Kidney (tissue), 14 donors: ENCODE data around the gene FLNB. TPM values are rescaled to one million over a fixed set of nuclear protein-coding genes. Genes with fewer than 3 reads are reported as not detected.

Experiments
- DNase-seq, 5 donors: peaks; one replicate each; pipeline ENCODE4 v3.0.0-alpha.2; 2013 to 2020
- FAIRE-seq: peaks from 2 replicates; lab custom pipeline; 2012; peaks lifted over from hg19 to GRCh38; lab: Jason Lieb, UNC
- H3K27ac ChIP-seq, 2 donors: one replicate each; pipeline ENCODE4 v1.7.0; 2013; ENCODE audit warnings: low read depth in 2 of 2, low read length in 2 of 2, inconsistent platforms in 1 of 2
- H3K27me3 ChIP-seq: one replicate; pipeline ENCODE4 v1.7.1; 2013; ENCODE audit warnings: low read length, inconsistent platforms; ENCODE audit not compliant: control insufficient read depth, insufficient read depth
- H3K36me3 ChIP-seq, 3 donors: one replicate each; pipeline versions ENCODE4 v1.7.0 to v1.7.1; 2013; ENCODE audit warnings: low read length in 3 of 3, control low read depth in 1 of 3, inconsistent platforms in 1 of 3; ENCODE audit not compliant: insufficient read depth in 3 of 3, control insufficient read depth in 2 of 3
- H3K4me1 ChIP-seq, 3 donors: one replicate each; pipeline versions ENCODE4 v1.7.0 to v1.7.1; 2013; ENCODE audit warnings: low read length in 3 of 3, inconsistent platforms in 1 of 3, low read depth in 1 of 3; ENCODE audit not compliant: control insufficient read depth in 2 of 3, insufficient read depth in 2 of 3
- H3K4me3 ChIP-seq, 3 donors: one replicate each; pipeline versions ENCODE4 v1.7.0 to v1.8.1; 2013; ENCODE audit warnings: low read length in 3 of 3, control low read depth in 1 of 3, inconsistent platforms in 1 of 3
- H3K9ac ChIP-seq, 3 donors: one replicate each; pipeline versions ENCODE4 v1.7.0 to v1.7.1; 2013; ENCODE audit warnings: low read length in 3 of 3, control low read depth in 1 of 3, inconsistent platforms in 1 of 3
- H3K9me3 ChIP-seq, 3 donors: one replicate each; pipeline versions ENCODE4 v1.7.0 to v1.7.1; 2013; ENCODE audit warnings: low read length in 3 of 3, control low read depth in 1 of 3, inconsistent platforms in 1 of 3; ENCODE audit not compliant: control insufficient read depth in 2 of 3, insufficient read depth in 1 of 3
- intact Hi-C: fragments of 100-400 bp; cut with DNase I; formaldehyde crosslinking; loops from one replicate; pipeline ENCODE4 v1.11.1; 2022
- polyA plus RNA-seq: library from polyadenylated mRNA; stranded (reverse); fragments of 350-450 nt; fragmentation: Illumina TruSeq; extraction: RNeasy Lipid Tissue Mini Kit (QIAGEN cat#74804); gene quantifications from one replicate; pipeline ENCODE4 v1.2.3, GENCODE V29; 2014; ENCODE audit warnings: low read depth, low replicate concordance; ENCODE audit not compliant: insufficient read depth
- total RNA-seq: library from RNA; stranded (reverse); fragmentation: NEBNext Ultra II Directional; extraction: Animal tissue kit (Norgen Biotek cat#: 25700); gene quantifications from one replicate; pipeline ENCODE4 v1.2.1, GENCODE V29; 2021
- TF ChIP-seq, protein P1 (sequence below): IDR thresholded peaks from 3 replicates; pipeline ENCODE4 v1.5.1; 2012; ENCODE audit warnings: mild to moderate bottlenecking, moderate library complexity, borderline replicate concordance; ENCODE audit not compliant: insufficient read depth; ENCODE audit errors: extremely low read depth
- donor health status: control.
- donor health status: control.
- donor health status: control.
- donor health status: control.
- donor health status: control.
- donor health status: DM: yes; HTN: yes; CAD: no.
- donor health status: Normal renal cell carcinoma (clear cell type).

FLNB gene
- total and polyA plus RNA-seq, 2 donors from 2014 or later, result 115 to 216 TPM

- no peak overlapping the region for H3K4me3 ChIP-seq
- DNase-seq, result no peak
- intact Hi-C loops, result no loop called here
- H3K4me1 ChIP-seq, result no peaks in the 10 kb centered on the region
- TF ChIP-seq, protein P1, sequence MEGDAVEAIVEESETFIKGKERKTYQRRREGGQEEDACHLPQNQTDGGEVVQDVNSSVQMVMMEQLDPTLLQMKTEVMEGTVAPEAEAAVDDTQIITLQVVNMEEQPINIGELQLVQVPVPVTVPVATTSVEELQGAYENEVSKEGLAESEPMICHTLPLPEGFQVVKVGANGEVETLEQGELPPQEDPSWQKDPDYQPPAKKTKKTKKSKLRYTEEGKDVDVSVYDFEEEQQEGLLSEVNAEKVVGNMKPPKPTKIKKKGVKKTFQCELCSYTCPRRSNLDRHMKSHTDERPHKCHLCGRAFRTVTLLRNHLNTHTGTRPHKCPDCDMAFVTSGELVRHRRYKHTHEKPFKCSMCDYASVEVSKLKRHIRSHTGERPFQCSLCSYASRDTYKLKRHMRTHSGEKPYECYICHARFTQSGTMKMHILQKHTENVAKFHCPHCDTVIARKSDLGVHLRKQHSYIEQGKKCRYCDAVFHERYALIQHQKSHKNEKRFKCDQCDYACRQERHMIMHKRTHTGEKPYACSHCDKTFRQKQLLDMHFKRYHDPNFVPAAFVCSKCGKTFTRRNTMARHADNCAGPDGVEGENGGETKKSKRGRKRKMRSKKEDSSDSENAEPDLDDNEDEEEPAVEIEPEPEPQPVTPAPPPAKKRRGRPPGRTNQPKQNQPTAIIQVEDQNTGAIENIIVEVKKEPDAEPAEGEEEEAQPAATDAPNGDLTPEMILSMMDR, result no peak
- no peak overlapping the region for H3K27ac ChIP-seq
- no peak overlapping the region for H3K9ac ChIP-seq
- FAIRE-seq, result no peak
- H3K36me3 ChIP-seq, result no peaks in the 10 kb centered on the region
- H3K27me3 ChIP-seq, result no peaks in the 10 kb centered on the region
- no peaks in the 10 kb centered on the region for H3K9me3 ChIP-seq
These were observed 199.7 kb downstream of the FLNB start for GRCh38 chr3:58207954-58208353.

- H3K4me1 ChIP-seq, result no peaks in the 10 kb centered on the region
- no peaks in the 10 kb centered on the region for H3K9me3 ChIP-seq
- no peak for FAIRE-seq
- no peak overlapping the region for H3K9ac ChIP-seq
- DNase-seq, result no peak
- H3K27ac ChIP-seq, result no peak overlapping the region
- TF ChIP-seq, protein P1, result no peak
- H3K27me3 ChIP-seq, result no peaks in the 10 kb centered on the region
- peak overlapping the region in 2 of 3 donors; percentile 9 to 54 for H3K4me3 ChIP-seq
- intact Hi-C loops, result no loop called here
- H3K36me3 ChIP-seq, result no peaks in the 10 kb centered on the region
These were observed 201.7 kb downstream of the FLNB start for GRCh38 chr3:58209933-58210332.

DNA sequence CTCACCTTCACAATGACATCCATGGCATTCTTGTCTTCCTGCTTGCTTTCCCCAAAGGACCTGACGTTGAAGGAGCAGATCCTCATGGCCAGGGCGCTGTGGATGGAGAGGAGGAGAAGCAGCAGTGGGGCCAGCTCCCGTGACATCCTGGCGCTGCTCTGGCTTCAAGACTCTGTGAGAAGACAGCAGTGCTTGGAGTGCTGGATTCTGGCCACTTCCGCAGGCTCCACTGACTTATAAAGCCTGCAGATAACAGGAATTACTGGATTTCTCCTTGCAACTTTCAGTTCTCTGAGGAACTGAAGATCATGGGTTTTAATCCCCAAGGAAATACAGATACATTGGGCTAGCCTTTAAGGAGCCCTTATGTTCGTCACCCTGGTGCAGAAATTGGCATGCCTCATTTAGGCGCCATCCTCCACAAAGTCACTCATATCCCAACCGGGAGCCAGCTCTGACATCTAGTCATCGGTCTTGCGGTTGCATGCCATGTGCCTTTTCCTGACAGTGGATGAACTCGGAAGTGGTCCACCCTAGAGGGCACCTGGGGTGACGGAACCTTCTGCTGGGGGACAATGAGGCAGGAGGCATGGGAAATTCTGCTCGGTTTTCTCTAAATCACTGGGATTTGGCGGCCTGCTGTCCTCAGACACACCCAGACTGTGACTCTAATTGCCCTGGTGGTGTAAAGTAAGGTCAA is 202.7 kb downstream of the FLNB start, which contains the start of gene DNASE1L3:
Gene DNASE1L3 (minus strand): TSS at position 212 of the 700 bp plus-strand sequence. CDS start 66 bp downstream, at position 146.
- no peak for DNase-seq
- Histone ChIP-seq H3K9ac (no peak within 1 kb of the TSS), H3K9me3 (no peaks in the 10 kb centered on the region), H3K4me3 (peak within 1 kb of the TSS in 2 of 3 donors; percentile 50 to 54), H3K27me3 (no peaks in the 10 kb centered on the region), H3K27ac (peak within 1 kb of the TSS in 1 of 2 donors; percentile 56), H3K36me3 (no peaks in the 10 kb centered on the region), H3K4me1 (no peaks in the 10 kb centered on the region)
- intact Hi-C loops, result no loop called here
- FAIRE-seq, result no peak
- TF ChIP-seq, protein P1, result no peak
